GM12878 (cell line): ENCODE measurements around the gene ZDHHC18. TPM values are rescaled to one million over a fixed set of nuclear protein-coding genes. Genes with fewer than 3 reads are reported as not detected.

Experiments
- ATAC-seq: fragments of 200-7000 bp; cut with Tn5 transposase; 3 replicates; pipeline ENCODE4 v1.9.1; 2020; ENCODE audit warnings: mild to moderate bottlenecking, moderate library complexity
- BruUV-seq: library from RNA; stranded (reverse); fragments of 400-500 nt; replicated peaks from 2 replicates; lab custom pipeline; 2021; lab: Mats Ljungman, UMichigan
- CTCF ChIA-PET: fragments of 300-600 bp; sonication (Branson Sonifier 250); formaldehyde crosslinking; extraction: SDS; loops from one replicate; lab custom pipeline; 2021; ENCODE audit warnings: inconsistent platforms; lab: Yijun Ruan, JAX
- POLR2A ChIA-PET: fragments of 350-600 bp; formaldehyde crosslinking; extraction: SDS; loops from one replicate; lab custom pipeline; 2021; ENCODE audit warnings: inconsistent platforms; lab: Charles Lee
- RAD21 ChIA-PET: fragments of 300-600 bp; sonication (Branson Sonifier 250); formaldehyde crosslinking; loops from one replicate; lab custom pipeline; 2023; ENCODE audit warnings: antibody characterized with exemption; ENCODE audit not compliant: unreplicated experiment; lab: Charles Lee
- SMC1A ChIA-PET: fragments of 300-600 bp; sonication (Branson Sonifier 250); formaldehyde crosslinking; loops from one replicate; lab custom pipeline; 2023; ENCODE audit not compliant: unreplicated experiment, uncharacterized antibody; lab: Charles Lee
- DNase-seq: peaks from one replicate; pipeline ENCODE4 v3.0.0-alpha.2; 2011; ENCODE audit warnings: low read depth, low spot score
- FAIRE-seq: peaks from 3 replicates; lab custom pipeline; 2011; peaks lifted over from hg19 to GRCh38; lab: Jason Lieb, UNC
- H2AFZ ChIP-seq: 2 replicates; pipeline ENCODE4 v1.6.0; 2011; ENCODE audit warnings: low read depth, low read length, control low read depth; ENCODE audit not compliant: control insufficient read depth
- H3K27ac ChIP-seq: 2 replicates; pipeline ENCODE4 v1.5.1; 2011; ENCODE audit warnings: control low read depth; ENCODE audit not compliant: control insufficient read depth, insufficient read depth
- H3K27me3 ChIP-seq, 2 experiments: replicated peaks in 1 of 2; 2 replicates each; pipeline versions ENCODE4 v1.6.0 to v1.6.1; 2011; ENCODE audit warnings: low read length in 1 of 2; ENCODE audit not compliant: control insufficient read depth in 2 of 2, insufficient read depth in 2 of 2
- H3K36me3 ChIP-seq, 2 experiments: 2 replicates each; pipeline ENCODE4 v1.5.1; 2011; ENCODE audit warnings: low read length in 1 of 2; ENCODE audit not compliant: control insufficient read depth in 2 of 2, insufficient read depth in 2 of 2
- H3K4me1 ChIP-seq: 2 replicates; pipeline ENCODE4 v1.6.1; 2011; ENCODE audit warnings: mild to moderate bottlenecking, low read length, moderate library complexity, mixed read lengths; ENCODE audit not compliant: control insufficient read depth, insufficient read depth
- H3K4me2 ChIP-seq: 2 replicates; pipeline ENCODE4 v1.6.0; 2011; ENCODE audit warnings: control low read depth; ENCODE audit not compliant: control insufficient read depth, insufficient read depth
- H3K4me3 ChIP-seq: fragments of 200-600 bp; sonication (generic); 2 replicates; pipeline ENCODE4 v1.5.1; 2016
- H3K79me2 ChIP-seq: 2 replicates; pipeline ENCODE4 v1.6.0; 2011; ENCODE audit warnings: low read length; ENCODE audit not compliant: control insufficient read depth, insufficient read depth
- H3K9ac ChIP-seq: 2 replicates; pipeline ENCODE4 v1.8.0; 2011; ENCODE audit warnings: low read length, control low read depth, mixed read lengths; ENCODE audit not compliant: control insufficient read depth, insufficient read depth
- H3K9me3 ChIP-seq: replicated peaks from 3 replicates; pipeline ENCODE4 v1.5.1; 2011; ENCODE audit warnings: mild to moderate bottlenecking, low read length; ENCODE audit not compliant: control insufficient read depth, insufficient read depth
- H4K20me1 ChIP-seq: 2 replicates; pipeline ENCODE4 v1.6.0; 2011; ENCODE audit not compliant: control insufficient read depth, insufficient read depth
- HCFC1 ChIP-seq: fragments of 150-350 bp; IDR thresholded peaks from 2 replicates; pipeline ENCODE4 v1.6.1; 2014; ENCODE audit warnings: low read length
- HDAC2 ChIP-seq: fragments of 200-600 bp; sonication (generic); IDR thresholded peaks from 2 replicates; pipeline ENCODE4 v1.6.1; 2017
- SIX5 ChIP-seq: IDR thresholded peaks from 2 replicates; pipeline ENCODE4 v1.6.1; 2011; ENCODE audit warnings: mild to moderate bottlenecking, low read depth, low read length, moderate library complexity; ENCODE audit not compliant: severe bottlenecking
- SKIL ChIP-seq: fragments of 450-650 bp; IDR thresholded peaks from 2 replicates; pipeline ENCODE4 v1.6.1; 2017; ENCODE audit warnings: mild to moderate bottlenecking, low read depth, inconsistent platforms; ENCODE audit not compliant: poor library complexity, severe bottlenecking
- STAT1 ChIP-seq: fragments of 450-650 bp; conservative IDR thresholded peaks from 2 replicates; pipeline ENCODE4 v1.6.1; 2014; ENCODE audit warnings: antibody characterized with exemption, mild to moderate bottlenecking
- TCF3 ChIP-seq: IDR thresholded peaks from 2 replicates; pipeline ENCODE4 v1.6.1; 2012; ENCODE audit warnings: low read depth, mild to moderate bottlenecking, low read length, borderline replicate concordance; ENCODE audit not compliant: insufficient read depth
- YBX1 ChIP-seq: fragments of 450-650 bp; IDR thresholded peaks from 2 replicates; pipeline ENCODE4 v1.6.1; 2016; ENCODE audit warnings: antibody characterized with exemption
- ZNF217 ChIP-seq: fragments of 450-650 bp; IDR thresholded peaks from 2 replicates; pipeline ENCODE4 v1.6.1; 2017; ENCODE audit warnings: antibody characterized with exemption, mild to moderate bottlenecking
- WGBS: methylation state at CpG from one replicate; pipeline ENCODE4 v1.1.6; 2016; ENCODE audit warnings: low lambda C conversion rate; ENCODE audit not compliant: insufficient replicate concordance, insufficient coverage; ENCODE audit errors: missing lambda C conversion rate; 5-methylcytosine and 5-hydroxymethylcytosine counted together
- in situ Hi-C: fragments of 300-500 bp; cut with MboI; formaldehyde crosslinking; loops from 9 replicates; pipeline ENCODE4 v1.14.3; 2018; ENCODE audit warnings: mixed read lengths
- intact Hi-C: fragments of 100-400 bp; cut with micrococcal nuclease; formaldehyde crosslinking; loops from one replicate; pipeline ENCODE4 v1.14.2; 2022; ENCODE audit not compliant: unreplicated experiment
- polyA plus RNA-seq, 11 experiments: library from polyadenylated mRNA; depleted of rRNA in 4 of 11; unstranded in 6 of 11; stranded (reverse) in 5 of 11; fragments of >200 nt; fragmentation: Nextera tagmentation in 4 of 11; fragmentation: Illumina TruSeq in 1 of 11; extraction: Ambion mirVana in 4 of 11; extraction: Trizol in 1 of 11; gene quantifications; 1 replicate in 1 of 11; 2 replicates in 10 of 11; pipeline versions ENCODE4 v1.2.1 to v1.2.3, GENCODE V29; 2011 to 2016; ENCODE audit warnings: inconsistent platforms in 2 of 11, missing spikeins in 2 of 11, low read depth in 1 of 11
- total RNA-seq, 4 experiments: library from RNA; depleted of rRNA in 3 of 4; stranded (reverse); fragments of >200 nt in 3 of 4; fragmentation: Illumina TruSeq in 1 of 4; extraction: Trizol in 1 of 4; gene quantifications; 2 replicates each; pipeline versions ENCODE4 v1.2.1 to v1.2.3, GENCODE V29; 2013 to 2021

ZDHHC18 gene
- total and polyA plus RNA-seq, 10 of the 15 experiments (the other 5 are each of a cell fraction or from before 2014, with no cell fraction given) = 0.40 to 81.2 (median 21.3) TPM

GRCh38 chr1:26839779-26840178, 13.3 kb downstream of the ZDHHC18 start:
- ChIA-PET CTCF (interaction anchor here (1.3 to 3.1 kb wide), 8 partner anchors 8 to 238 kb away, joined by 4 to 28 read pairs (median 16); partner anchors contain the start of gene ZDHHC18), RAD21 (interaction anchor here (1.8 to 3.1 kb wide), 4 partner anchors 10 to 52 kb away, joined by 4 to 28 read pairs (median 10); partner anchors contain the start of gene PIGV), POLR2A (interaction anchor here (0.8 to 2.8 kb wide), 3 partner anchors 11 to 27 kb away, joined by 8 to 22 read pairs (median 16); no protein-coding TSS in a partner anchor)
- H3K27me3 ChIP-seq = no peaks in the 10 kb centered on the region
- DNase-seq = no peak
- peak overlapping the region; percentile 96 for H3K27ac ChIP-seq
- no peak for TF ChIP-seq HCFC1
- no peak for TF ChIP-seq ZNF217
- no peak for TF ChIP-seq SKIL
- no peak for TF ChIP-seq HDAC2
- TF ChIP-seq YBX1 = no peak
- no peak for TF ChIP-seq TCF3
- TF ChIP-seq STAT1 = no peak
- no peak for TF ChIP-seq SIX5
- TF ChIP-seq, all 136 proteins: peak for 0
- in situ Hi-C loops = no loop called here
- 91% methylated on average over 6 of the region's 6 CpGs for WGBS
- peaks cover 27% of the 10 kb centered on the region for H3K4me1 ChIP-seq
- intact Hi-C loops = loop anchor here (1.0 kb wide), 1 partner anchor 26 kb away; no protein-coding TSS in a partner anchor
- H3K9ac ChIP-seq = peak overlapping the region; percentile 69
- no TSS peak for BruUV-seq
- H3K4me2 ChIP-seq = peak overlapping the region; percentile 72
- H4K20me1 ChIP-seq = no peaks in the 10 kb centered on the region
- ATAC-seq (no peak), FAIRE-seq (no peak)
- peaks cover 11% of the 10 kb centered on the region for H3K79me2 ChIP-seq
- H2AFZ ChIP-seq = no peak overlapping the region
- no peaks in the 10 kb centered on the region for H3K9me3 ChIP-seq
- SMC1A ChIA-PET = interaction anchor here (1.4 to 3.1 kb wide), 6 partner anchors 8 to 51 kb away, joined by 3 to 24 read pairs (median 12); no protein-coding TSS in a partner anchor
- no peak overlapping the region for H3K4me3 ChIP-seq
- peaks cover 12 to 35% of the 10 kb centered on the region in 2 experiments; a peak in 3 of 4 replicates for H3K36me3 ChIP-seq
